Astrocyte (in vitro differentiated cells and primary cell): ENCODE data around the gene WWP2.

Source experiments
- EZH2 ChIP-seq: IDR thresholded peaks from 2 replicates; pipeline ENCODE4 v1.6.1; 2012; ENCODE audit warnings: mild to moderate bottlenecking, low read length, inconsistent platforms; ENCODE audit not compliant: insufficient read depth
- TF ChIP-seq, protein P1 (sequence below): IDR thresholded peaks from 2 replicates; pipeline ENCODE4 v1.5.1; 2011; ENCODE audit warnings: low read depth, mild to moderate bottlenecking, inconsistent platforms, low read length, moderate library complexity; ENCODE audit not compliant: insufficient read depth

DNA sequence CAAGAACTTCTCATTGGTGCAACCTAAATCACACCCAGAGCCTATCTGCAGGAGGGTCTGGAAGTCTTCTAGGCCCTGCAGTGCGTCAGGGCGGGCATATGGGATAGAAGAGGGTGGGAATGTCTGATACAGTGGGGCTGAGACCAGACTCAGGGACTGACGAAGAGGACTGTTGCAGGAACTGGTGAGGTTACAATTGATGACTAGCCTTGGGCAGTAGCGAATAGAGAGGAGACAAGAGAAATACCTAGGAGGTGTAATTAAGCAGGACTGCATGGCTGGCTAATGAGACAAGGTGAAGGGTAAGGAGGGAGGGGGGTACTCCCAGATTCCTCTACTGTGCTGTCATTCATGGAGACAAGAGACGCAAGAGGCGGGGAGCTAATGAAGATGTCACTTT lies 91.3 kb downstream of the WWP2 start:
- TF ChIP-seq, protein P1, sequence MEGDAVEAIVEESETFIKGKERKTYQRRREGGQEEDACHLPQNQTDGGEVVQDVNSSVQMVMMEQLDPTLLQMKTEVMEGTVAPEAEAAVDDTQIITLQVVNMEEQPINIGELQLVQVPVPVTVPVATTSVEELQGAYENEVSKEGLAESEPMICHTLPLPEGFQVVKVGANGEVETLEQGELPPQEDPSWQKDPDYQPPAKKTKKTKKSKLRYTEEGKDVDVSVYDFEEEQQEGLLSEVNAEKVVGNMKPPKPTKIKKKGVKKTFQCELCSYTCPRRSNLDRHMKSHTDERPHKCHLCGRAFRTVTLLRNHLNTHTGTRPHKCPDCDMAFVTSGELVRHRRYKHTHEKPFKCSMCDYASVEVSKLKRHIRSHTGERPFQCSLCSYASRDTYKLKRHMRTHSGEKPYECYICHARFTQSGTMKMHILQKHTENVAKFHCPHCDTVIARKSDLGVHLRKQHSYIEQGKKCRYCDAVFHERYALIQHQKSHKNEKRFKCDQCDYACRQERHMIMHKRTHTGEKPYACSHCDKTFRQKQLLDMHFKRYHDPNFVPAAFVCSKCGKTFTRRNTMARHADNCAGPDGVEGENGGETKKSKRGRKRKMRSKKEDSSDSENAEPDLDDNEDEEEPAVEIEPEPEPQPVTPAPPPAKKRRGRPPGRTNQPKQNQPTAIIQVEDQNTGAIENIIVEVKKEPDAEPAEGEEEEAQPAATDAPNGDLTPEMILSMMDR = no peak
- TF ChIP-seq EZH2 = no peak
